Fibroblast of skin of scalp (primary cell): Measurements from ENCODE around the gene PSMF1.
"Not testable (repeated sequence)": the region's sequence is repeated elsewhere in the genome, so short reads cannot be mapped to it uniquely, and the experiment has no call there.

Source experiments
- DNase-seq: peaks from one replicate; pipeline ENCODE4 v3.0.0-alpha.2; 2013

The PSMF1 gene

GRCh38 chr20:1122388-1123315 is 4.2 kb downstream of the PSMF1 start:
- peak; percentile 26 for DNase-seq

DNA sequence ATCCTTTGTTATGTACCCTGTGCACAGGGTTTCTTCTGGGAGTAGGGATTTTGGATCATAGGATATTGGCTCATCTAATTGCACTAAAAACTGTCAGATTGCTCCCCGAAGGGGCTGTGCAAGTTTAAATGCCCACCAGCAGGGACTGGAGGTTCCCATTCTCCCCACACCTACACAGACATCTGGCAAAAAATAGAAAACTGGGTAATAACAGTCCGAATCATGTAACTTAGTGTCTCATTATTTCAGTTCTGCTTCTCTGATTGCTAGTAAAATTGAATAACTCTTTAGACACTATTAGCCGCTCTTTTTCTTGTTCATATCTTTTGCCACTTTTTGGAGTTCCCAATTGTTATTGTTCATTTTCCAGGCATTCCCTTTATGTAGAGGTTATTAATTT is 5.3 kb downstream of the PSMF1 start:
- no peak for DNase-seq

- DNase-seq, result no peak
Observed at GRCh38 chr20:1124421-1124820, 6.0 kb downstream of the PSMF1 start.

DNA sequence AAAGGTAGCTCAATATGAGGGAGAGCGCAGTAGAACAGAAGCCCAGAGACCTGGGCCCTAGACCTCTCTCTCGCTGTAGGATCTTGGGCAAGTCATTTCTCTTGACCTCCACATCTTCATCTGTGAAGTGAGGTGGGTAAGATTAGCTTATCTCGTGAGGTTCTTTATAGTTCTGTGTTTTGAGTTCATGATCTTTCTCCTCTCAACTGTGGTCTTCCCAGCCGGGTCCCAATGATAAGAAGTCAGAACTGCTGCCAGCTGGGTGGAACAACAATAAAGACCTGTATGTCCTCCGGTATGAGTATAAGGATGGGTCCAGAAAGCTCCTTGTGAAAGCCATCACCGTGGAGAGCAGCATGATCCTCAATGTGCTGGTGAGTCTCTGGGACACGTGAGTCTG is 6.9 kb downstream of the PSMF1 start:
- no peak for DNase-seq

- no peak for DNase-seq
Observed at GRCh38 chr20:1127840-1128239, 9.4 kb downstream of the PSMF1 start.

GRCh38 chr20:1130058-1130694 is 11.8 kb downstream of the PSMF1 start:
- no peak for DNase-seq

DNA sequence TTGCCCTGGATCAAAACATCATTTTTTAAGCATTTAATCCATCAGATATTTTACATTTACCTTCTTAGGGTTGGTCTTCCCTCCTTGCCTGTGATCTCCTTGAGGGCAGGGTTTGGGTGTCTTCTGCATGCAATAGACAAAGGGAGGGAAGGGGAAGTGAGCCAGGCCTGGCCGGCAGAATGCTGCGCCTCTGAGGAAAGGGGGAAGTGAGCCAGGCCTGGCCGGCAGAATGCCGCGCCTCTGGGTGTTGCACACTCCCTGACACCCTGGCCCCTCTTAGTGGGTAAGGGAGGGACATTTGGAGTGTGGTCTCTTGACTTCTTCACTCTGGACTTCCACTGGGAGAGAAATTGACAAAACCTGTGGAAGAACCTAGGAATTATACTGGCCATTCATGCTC is 12.4 kb downstream of the PSMF1 start:
- no peak for DNase-seq

DNA sequence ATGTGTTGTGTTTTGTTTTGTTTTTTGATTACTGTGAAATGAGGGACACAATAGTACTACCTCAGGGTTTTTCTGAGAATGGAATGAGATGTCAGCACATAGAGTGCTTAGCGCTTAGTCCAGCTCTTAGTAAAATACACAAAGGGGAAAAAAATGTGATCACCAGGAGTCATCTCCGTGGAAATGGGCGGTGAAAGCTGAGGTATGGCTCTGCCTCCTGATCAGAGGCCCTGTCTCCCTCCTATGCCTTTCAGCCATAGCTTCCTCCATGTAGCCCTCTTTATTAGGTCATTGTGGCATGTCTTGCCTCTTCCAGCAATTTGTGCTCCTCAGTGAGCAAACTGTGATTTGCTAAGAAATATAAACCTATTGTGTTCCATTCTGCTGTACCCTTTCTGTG is 13.0 kb downstream of the PSMF1 start:
- DNase-seq, result no peak

DNA sequence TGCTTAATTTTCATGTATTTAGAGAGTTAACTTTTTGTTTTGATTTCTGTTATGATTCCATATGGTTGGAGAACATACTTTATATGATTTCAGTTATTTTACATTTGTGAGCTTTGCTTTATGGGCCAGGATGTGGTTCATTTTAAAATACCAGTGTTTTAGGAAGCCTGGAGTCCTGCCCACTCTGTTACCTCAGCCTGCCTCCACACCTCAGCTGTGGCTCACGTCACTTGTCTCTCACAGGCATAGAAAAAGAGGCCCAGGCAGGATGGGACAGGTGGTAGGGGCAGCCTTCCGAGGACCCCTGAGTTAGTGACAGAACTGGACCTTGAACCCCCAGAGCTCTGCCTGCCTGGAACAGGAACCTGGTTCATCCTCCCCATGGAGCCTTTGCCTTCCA is 16.0 kb downstream of the PSMF1 start:
- DNase-seq, result no peak

DNA sequence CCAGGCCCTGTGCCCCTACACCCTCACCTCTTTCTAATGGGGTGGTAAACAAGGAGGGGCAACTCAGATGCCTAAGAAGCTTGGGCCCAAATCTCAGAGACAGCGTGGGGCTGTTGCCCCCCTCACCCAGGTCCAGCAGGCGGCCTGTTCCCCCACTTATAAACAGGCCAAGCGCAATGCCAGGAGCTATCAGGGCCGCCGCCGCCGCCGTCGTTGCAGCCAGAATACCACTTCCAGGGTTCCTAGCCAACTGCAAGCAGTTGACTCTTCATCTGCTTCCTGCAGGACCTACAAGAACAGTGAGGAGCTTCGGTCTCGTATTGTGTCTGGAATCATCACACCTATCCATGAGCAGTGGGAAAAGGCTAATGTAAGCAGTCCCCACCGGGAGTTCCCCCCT is 16.4 kb downstream of the PSMF1 start:
- DNase-seq, result no peak

- DNase-seq, result no peak
Observed at GRCh38 chr20:1137236-1137635, 18.8 kb downstream of the PSMF1 start.

GRCh38 chr20:1144401-1145172 is 26.2 kb downstream of the PSMF1 start:
- no peak for DNase-seq

DNA sequence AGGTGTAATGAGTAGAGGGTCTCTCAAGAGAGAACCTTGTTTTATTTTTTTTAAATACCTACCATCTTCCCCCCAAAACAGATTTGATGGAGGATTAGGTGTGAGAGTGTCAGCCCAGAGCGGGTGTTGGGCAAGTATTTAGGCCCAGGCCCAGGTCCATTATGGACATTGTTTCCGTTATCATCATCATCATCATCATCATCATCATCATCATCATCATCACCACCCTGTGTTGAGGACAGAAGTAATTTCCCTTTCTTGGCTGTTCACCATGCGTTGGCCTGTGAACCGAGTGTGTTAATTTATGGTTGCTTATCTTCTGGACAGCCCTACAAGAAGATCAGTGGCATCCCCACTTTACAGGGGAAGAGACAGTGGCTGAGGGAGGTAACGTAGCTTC is 28.6 kb downstream of the PSMF1 start:
- DNase-seq, result no peak

GRCh38 chr20:1149812-1150211 is 31.4 kb downstream of the PSMF1 start:
- not testable (repeated sequence) for DNase-seq

GRCh38 chr20:1150218-1150617 is 31.8 kb downstream of the PSMF1 start:
- no peak for DNase-seq

GRCh38 chr20:1150968-1151367 is 32.6 kb downstream of the PSMF1 start:
- DNase-seq, result no peak

DNA sequence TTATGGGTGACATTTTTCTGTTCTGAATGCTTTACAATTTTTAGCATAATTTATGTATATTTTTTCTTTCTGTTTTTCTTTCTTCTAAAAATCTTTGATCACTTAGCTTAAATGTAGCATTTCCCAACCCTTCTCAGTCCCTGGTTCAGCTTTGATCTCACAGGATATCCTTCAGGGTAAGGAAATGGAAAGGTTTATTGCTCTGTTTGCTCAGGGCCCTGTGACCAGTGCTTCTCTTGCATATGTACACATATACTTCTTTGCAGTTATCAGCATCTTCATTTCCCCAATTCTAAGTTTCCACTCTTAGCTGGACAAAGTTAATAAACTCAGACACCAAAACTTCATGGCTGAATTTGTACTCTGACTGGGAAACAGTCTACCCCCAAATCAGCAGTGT is 35.8 kb downstream of the PSMF1 start:
- no peak for DNase-seq

DNA sequence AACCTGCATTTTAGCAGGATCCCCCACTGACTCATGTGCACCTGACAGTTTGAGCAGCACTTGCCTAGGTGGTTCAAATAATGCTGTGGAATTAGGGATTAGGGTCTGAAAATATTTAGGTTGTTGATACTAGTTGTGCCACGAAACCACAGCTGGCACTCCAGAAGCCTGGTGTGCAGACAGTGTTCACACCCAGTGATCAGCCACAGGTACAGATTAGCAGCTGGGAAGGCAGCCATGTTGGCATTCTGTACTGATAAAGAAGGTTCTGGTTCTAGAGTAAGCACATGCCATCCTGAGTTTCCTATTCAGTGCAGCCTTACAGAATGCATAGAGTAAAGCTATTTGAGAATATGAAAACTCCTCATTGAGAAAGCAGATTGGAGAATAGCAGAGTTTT is 36.3 kb downstream of the PSMF1 start:
- no peak for DNase-seq

DNA sequence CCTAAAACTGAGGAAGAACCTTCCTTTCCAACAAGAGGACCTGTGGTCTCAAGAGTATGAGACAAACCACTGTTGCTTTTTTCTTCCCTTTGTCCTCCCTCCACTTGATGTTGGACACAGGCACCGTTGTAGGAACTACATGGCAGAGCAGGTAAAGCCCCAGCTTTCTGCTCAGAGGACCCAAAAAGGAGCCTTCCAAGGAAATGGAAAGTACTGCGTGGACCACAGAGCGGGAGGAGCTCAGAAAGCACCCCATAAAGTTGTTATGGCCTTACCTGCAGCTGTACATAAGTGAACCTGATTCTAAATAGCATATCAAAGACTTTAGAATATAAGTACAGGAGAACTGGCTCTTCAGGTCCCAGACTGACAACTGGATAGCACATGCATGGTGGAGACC is 36.9 kb downstream of the PSMF1 start:
- no peak for DNase-seq

DNA sequence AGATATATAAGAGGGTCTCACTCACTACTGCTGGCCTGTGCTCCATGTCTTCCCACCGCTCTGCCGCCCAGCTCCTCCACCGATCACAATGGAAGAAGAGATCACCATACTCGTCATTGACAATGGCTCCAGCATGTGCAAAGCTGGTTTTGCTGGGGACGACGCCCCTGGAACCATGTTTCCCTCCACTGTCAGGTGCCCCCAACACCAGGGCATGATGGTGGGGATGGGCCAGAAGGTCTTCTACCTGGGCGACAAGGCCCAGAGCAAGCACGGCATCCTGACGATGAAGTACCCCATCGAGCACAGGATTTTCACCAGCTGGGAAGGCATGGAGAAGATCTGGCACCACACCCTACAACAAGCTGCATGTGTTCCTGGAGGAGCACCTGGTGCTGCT is 42.1 kb downstream of the PSMF1 start:
- no peak for DNase-seq

DNA sequence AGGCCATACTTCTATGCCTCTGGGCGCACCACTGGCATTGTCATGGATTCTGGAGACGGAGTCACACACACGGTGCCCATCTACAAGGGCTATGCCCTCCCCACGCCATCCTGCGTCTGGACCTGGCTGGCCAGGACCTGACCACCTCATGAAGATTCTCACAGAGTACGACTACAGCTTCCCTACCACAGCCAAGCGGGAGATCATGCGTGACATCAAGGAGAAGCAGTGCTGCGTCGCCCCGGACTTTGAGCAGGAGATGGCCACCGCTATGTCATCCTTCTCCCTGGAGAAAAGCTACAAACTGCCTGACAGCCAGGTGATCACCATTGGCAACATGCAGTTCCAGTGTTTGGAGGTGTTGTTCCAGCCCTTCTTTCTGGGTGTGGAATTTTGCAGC is 42.6 kb downstream of the PSMF1 start:
- DNase-seq, result no peak

- no peak for DNase-seq
Observed at GRCh38 chr20:1163105-1163504, 44.7 kb downstream of the PSMF1 start.

DNA sequence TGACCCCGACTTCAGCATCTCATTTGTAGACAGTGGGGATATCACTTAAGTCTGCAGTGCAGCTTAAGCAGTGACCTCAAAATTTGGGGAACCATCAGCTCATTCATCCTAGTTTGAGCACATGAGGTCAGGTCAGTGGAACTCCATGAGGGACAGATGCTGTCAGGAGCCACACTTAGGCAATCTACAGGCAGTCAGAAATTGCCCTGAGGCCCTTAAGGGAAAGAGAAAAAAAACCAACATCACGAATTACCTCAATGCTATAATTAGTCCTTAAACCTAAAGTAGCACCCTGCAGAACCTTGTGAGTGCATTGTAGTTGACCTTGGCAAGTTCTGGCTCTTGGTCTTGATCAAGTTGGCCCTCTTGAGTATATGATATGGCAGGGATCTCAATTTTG is 45.3 kb downstream of the PSMF1 start:
- DNase-seq, result no peak

- no peak for DNase-seq
Observed at GRCh38 chr20:1164871-1165270, 46.5 kb downstream of the PSMF1 start.
